IMR-90 (cell line): ENCODE data around the gene PCSK5. TPM values are rescaled to one million over a fixed set of nuclear protein-coding genes. Genes with fewer than 3 reads are reported as not detected.

Experiments
- ATAC-seq: fragments of 200-7000 bp; cut with Tn5 transposase; 2 replicates; pipeline ENCODE4 v1.9.1; 2020; ENCODE audit warnings: low read depth, mild to moderate bottlenecking, moderate library complexity
- BruUV-seq: library from RNA; stranded (reverse); fragments of 400-500 nt; replicated peaks from 2 replicates; lab custom pipeline; 2021; lab: Mats Ljungman, UMichigan
- CTCF ChIA-PET: fragments of 300-600 bp; formaldehyde crosslinking; extraction: SDS; loops from one replicate; lab custom pipeline; 2021; ENCODE audit warnings: antibody characterized with exemption; lab: Yijun Ruan, JAX
- POLR2A ChIA-PET: fragments of 300-600 bp; sonication (Branson Sonifier 250); formaldehyde crosslinking; loops from one replicate; lab custom pipeline; 2022; ENCODE audit warnings: antibody characterized with exemption; ENCODE audit not compliant: unreplicated experiment; lab: Charles Lee
- DNase-seq: peaks from one replicate; pipeline ENCODE4 v3.0.0; 2013
- H2AFZ ChIP-seq: replicated peaks from 2 replicates; pipeline ENCODE3; 2013; ENCODE audit warnings: low read length, mild to moderate bottlenecking; ENCODE audit not compliant: poor library complexity
- H2AK5ac ChIP-seq: 2 replicates; pipeline ENCODE4 v1.6.1; 2013; ENCODE audit warnings: low read depth, low read length, inconsistent platforms
- H2AK9ac ChIP-seq: replicated peaks from 2 replicates; pipeline ENCODE3; 2013; ENCODE audit warnings: mild to moderate bottlenecking, low read depth, low read length, moderate library complexity; ENCODE audit not compliant: poor library complexity
- H2BK120ac ChIP-seq: 2 replicates; pipeline ENCODE4 v1.6.1; 2013; ENCODE audit warnings: low read depth, low read length, inconsistent platforms
- H2BK15ac ChIP-seq: 3 replicates; pipeline ENCODE4 v1.6.1; 2013; ENCODE audit warnings: low read depth, low read length, inconsistent platforms
- H2BK20ac ChIP-seq: 2 replicates; pipeline ENCODE4 v1.6.1; 2013; ENCODE audit warnings: low read depth, mild to moderate bottlenecking, inconsistent platforms, low read length, moderate library complexity
- H2BK5ac ChIP-seq: 2 replicates; pipeline ENCODE4 v1.6.1; 2013; ENCODE audit warnings: mild to moderate bottlenecking, low read depth, low read length, inconsistent platforms; ENCODE audit not compliant: poor library complexity, severe bottlenecking
- H3K14ac ChIP-seq: replicated peaks from 2 replicates; pipeline ENCODE4 v1.6.1; 2013; ENCODE audit warnings: low read depth, low read length, inconsistent platforms
- H3K18ac ChIP-seq: 2 replicates; pipeline ENCODE4 v1.6.1; 2013; ENCODE audit warnings: low read depth, low read length, control low read depth
- H3K23ac ChIP-seq: 2 replicates; pipeline ENCODE4 v1.6.1; 2013; ENCODE audit warnings: low read depth, low read length, inconsistent platforms
- H3K27ac ChIP-seq: 2 replicates; pipeline ENCODE4 v1.5.1; 2013; ENCODE audit warnings: mild to moderate bottlenecking, control low read depth, low read length; ENCODE audit not compliant: insufficient read depth
- H3K27me3 ChIP-seq: 2 replicates; pipeline ENCODE4 v1.6.1; 2013; ENCODE audit warnings: low read length; ENCODE audit not compliant: control insufficient read depth, insufficient read depth
- H3K36me3 ChIP-seq: 2 replicates; pipeline ENCODE4 v1.6.1; 2013; ENCODE audit warnings: low read length, mixed read lengths; ENCODE audit not compliant: control insufficient read depth, insufficient read depth
- H3K4ac ChIP-seq: 2 replicates; pipeline ENCODE4 v1.6.1; 2013; ENCODE audit warnings: low read depth, low read length, inconsistent platforms
- H3K4me1 ChIP-seq: 2 replicates; pipeline ENCODE4 v1.6.1; 2013; ENCODE audit warnings: low read length, mixed read lengths; ENCODE audit not compliant: control insufficient read depth, insufficient read depth
- H3K4me2 ChIP-seq: 2 replicates; pipeline ENCODE4 v1.6.1; 2013; ENCODE audit warnings: low read depth, mild to moderate bottlenecking, control low read depth, low read length, moderate library complexity
- H3K4me3 ChIP-seq: 2 replicates; pipeline ENCODE4 v1.5.1; 2013; ENCODE audit warnings: low read depth, mild to moderate bottlenecking, control low read depth, low read length, moderate library complexity; ENCODE audit not compliant: insufficient read depth
- H3K56ac ChIP-seq: 2 replicates; pipeline ENCODE4 v1.6.1; 2013; ENCODE audit warnings: low read length, inconsistent platforms; ENCODE audit not compliant: insufficient read depth; ENCODE audit errors: extremely low read depth
- H3K79me1 ChIP-seq, 2 experiments: 2 replicates each; pipeline ENCODE4 v1.6.1; 2013; ENCODE audit warnings: low read length in 2 of 2, inconsistent platforms in 1 of 2, low read depth in 1 of 2
- H3K9ac ChIP-seq: 2 replicates; pipeline ENCODE4 v1.6.1; 2013; ENCODE audit warnings: low read depth, low read length, control low read depth
- H3K9me1 ChIP-seq: 2 replicates; pipeline ENCODE4 v1.6.1; 2013; ENCODE audit warnings: low read length, inconsistent platforms; ENCODE audit not compliant: insufficient read depth
- H3K9me3 ChIP-seq: 2 replicates; pipeline ENCODE4 v1.6.1; 2013; ENCODE audit warnings: low read length; ENCODE audit not compliant: control insufficient read depth, insufficient read depth
- H4K20me1 ChIP-seq: 2 replicates; pipeline ENCODE4 v1.6.1; 2013; ENCODE audit warnings: low read length, inconsistent platforms; ENCODE audit not compliant: insufficient read depth
- H4K5ac ChIP-seq: 2 replicates; pipeline ENCODE4 v1.6.1; 2013; ENCODE audit warnings: mild to moderate bottlenecking, low read depth, low read length, control low read depth
- H4K8ac ChIP-seq, 2 experiments: 2 replicates each; pipeline ENCODE4 v1.6.1; 2013; ENCODE audit warnings: low read depth in 2 of 2, low read length in 2 of 2, control low read depth in 1 of 2, inconsistent platforms in 1 of 2
- H4K91ac ChIP-seq: 2 replicates; pipeline ENCODE4 v1.6.1; 2013; ENCODE audit warnings: low read depth, low read length, inconsistent platforms; ENCODE audit not compliant: insufficient read depth
- BHLHE40 ChIP-seq: fragments of 150-350 bp; IDR thresholded peaks from 2 replicates; pipeline ENCODE4 v1.6.1; 2016; ENCODE audit warnings: mild to moderate bottlenecking, low read depth, low read length
- CEBPB ChIP-seq: IDR thresholded peaks from 2 replicates; pipeline ENCODE4 v1.6.1; 2012; ENCODE audit warnings: low read depth, low read length, improper control_type of control experiment
- CHD1 ChIP-seq: IDR thresholded peaks from 2 replicates; pipeline ENCODE4 v1.6.1; 2012; ENCODE audit warnings: low read depth, low read length, improper control_type of control experiment
- CTCF ChIP-seq: conservative IDR thresholded peaks from 2 replicates; pipeline ENCODE4 v1.5.1; 2012; ENCODE audit warnings: mild to moderate bottlenecking, low read depth, low read length, improper control_type of control experiment
- ELK1 ChIP-seq: fragments of 150-350 bp; IDR thresholded peaks from 2 replicates; pipeline ENCODE4 v1.6.1; 2016; ENCODE audit warnings: low read depth, mild to moderate bottlenecking, low read length, moderate library complexity, borderline replicate concordance
- FOS ChIP-seq: fragments of 150-350 bp; IDR thresholded peaks from 2 replicates; pipeline ENCODE4 v1.6.1; 2016; ENCODE audit warnings: low read depth, low read length
- MAFK ChIP-seq: IDR thresholded peaks from 2 replicates; pipeline ENCODE4 v1.6.1; 2012; ENCODE audit warnings: low read depth, low read length, improper control_type of control experiment
- MAZ ChIP-seq: IDR thresholded peaks from 2 replicates; pipeline ENCODE4 v1.6.1; 2012; ENCODE audit warnings: low read depth, mild to moderate bottlenecking, low read length, improper control_type of control experiment, moderate library complexity, borderline replicate concordance
- MXI1 ChIP-seq: IDR thresholded peaks from 2 replicates; pipeline ENCODE4 v1.6.1; 2012; ENCODE audit warnings: low read depth, mild to moderate bottlenecking, low read length, moderate library complexity, borderline replicate concordance
- NFE2L2 ChIP-seq: fragments of 150-350 bp; IDR thresholded peaks from 2 replicates; pipeline ENCODE4 v1.6.1; 2016; ENCODE audit warnings: low read depth, mild to moderate bottlenecking, low read length
- POLR2A ChIP-seq: IDR thresholded peaks from 2 replicates; pipeline ENCODE4 v1.6.1; 2012; ENCODE audit warnings: mild to moderate bottlenecking, low read depth, low read length
- RAD21 ChIP-seq: IDR thresholded peaks from 2 replicates; pipeline ENCODE4 v1.6.1; 2012; ENCODE audit warnings: low read length, improper control_type of control experiment
- RCOR1 ChIP-seq: IDR thresholded peaks from 2 replicates; pipeline ENCODE4 v1.6.1; 2012; ENCODE audit warnings: mild to moderate bottlenecking, low read length, improper control_type of control experiment; ENCODE audit not compliant: insufficient replicate concordance
- RFX5 ChIP-seq: IDR thresholded peaks from 2 replicates; pipeline ENCODE4 v1.8.0; 2012; ENCODE audit warnings: low read depth, mild to moderate bottlenecking, low read length, moderate library complexity
- SMC3 ChIP-seq: fragments of 150-350 bp; IDR thresholded peaks from 2 replicates; pipeline ENCODE4 v1.6.1; 2016; ENCODE audit warnings: low read depth, mild to moderate bottlenecking, antibody characterized with exemption, low read length, moderate library complexity
- USF2 ChIP-seq: fragments of 150-350 bp; IDR thresholded peaks from 2 replicates; pipeline ENCODE4 v1.6.1; 2017; ENCODE audit warnings: mild to moderate bottlenecking, antibody characterized with exemption, low read length, low read depth
- WGBS, 2 experiments: methylation state at CpG; one replicate each; pipeline versions ENCODE4 v1.1.5 to v1.1.7; 2013; ENCODE audit warnings: missing lambda C conversion rate in 2 of 2; ENCODE audit not compliant: insufficient read length in 1 of 2; ENCODE audit errors: extremely low coverage in 2 of 2; 5-methylcytosine and 5-hydroxymethylcytosine counted together
- dilution Hi-C: fragments of 300-500 bp; cut with HindIII; formaldehyde crosslinking; loops from one replicate; pipeline ENCODE4 v1.14.3; 2018; ENCODE audit warnings: low sequenced_read_pairs; ENCODE audit not compliant: unreplicated experiment
- in situ Hi-C: fragments of 300-500 bp; cut with MboI; formaldehyde crosslinking; loops from 3 replicates; pipeline ENCODE4 v1.14.3; 2019; ENCODE audit warnings: low sequenced_read_pairs, inconsistent platforms, mixed read lengths
- intact Hi-C: fragments of 100-400 bp; cut with micrococcal nuclease; formaldehyde crosslinking; loops from 2 replicates; pipeline ENCODE4 v1.10.0; 2022
- polyA plus RNA-seq, 3 experiments: library from polyadenylated mRNA; depleted of rRNA; stranded (reverse); fragments of >200 nt; gene quantifications; 2 replicates each; pipeline ENCODE4 v1.2.3, GENCODE V29; 2012; ENCODE audit warnings: low replicate concordance in 1 of 3
- total RNA-seq: library from RNA; depleted of rRNA; stranded (reverse); fragments of >200 nt; gene quantifications from 2 replicates; pipeline ENCODE4 v1.2.3, GENCODE V29; 2012

PCSK5 gene
- total and polyA plus RNA-seq, 2 of the 4 experiments (the other 2 are of a cell fraction), result 1.5 to 3.0 TPM

- H2BK5ac ChIP-seq, result no peak overlapping the region
- H4K20me1 ChIP-seq, result no peaks in the 10 kb centered on the region
- no peak for DNase-seq
- no peaks in the 10 kb centered on the region for H3K4me1 ChIP-seq
- H3K18ac ChIP-seq, result no peak overlapping the region
- no peaks in the 10 kb centered on the region for H3K9me3 ChIP-seq
- no peak overlapping the region for H3K27ac ChIP-seq
- H2BK15ac ChIP-seq, result no peak overlapping the region
- H3K9me1 ChIP-seq, result peaks cover 4% of the 10 kb centered on the region; the same call in 1 of the 2 replicates
- no peak overlapping the region for H4K5ac ChIP-seq
- H3K27me3 ChIP-seq, result no peaks in the 10 kb centered on the region
- H3K79me1 ChIP-seq, result no peaks in the 10 kb centered on the region
- WGBS, 2 experiments, result no CpG with 5 or more reads among the region's 4 CpGs
- H3K4ac ChIP-seq, result no peak overlapping the region
- H3K4me2 ChIP-seq, result no peak overlapping the region
- no peak overlapping the region for H3K9ac ChIP-seq
- TF ChIP-seq CEBPB, result no peak
- no peak for TF ChIP-seq BHLHE40
- TF ChIP-seq CTCF, result no peak
- TF ChIP-seq RFX5, result no peak
- no peak for TF ChIP-seq POLR2A
- no peak for TF ChIP-seq MAZ
- no peak for TF ChIP-seq USF2
- TF ChIP-seq RCOR1, result no peak
- no peak for TF ChIP-seq MAFK
- TF ChIP-seq CHD1, result no peak
- TF ChIP-seq NFE2L2, result no peak
- TF ChIP-seq FOS, result no peak
- no peak for TF ChIP-seq ELK1
- TF ChIP-seq SMC3, result no peak
- TF ChIP-seq RAD21, result no peak
- TF ChIP-seq MXI1, result no peak
- ChIA-PET POLR2A (no interaction called here), CTCF (no interaction called here)
- no peak overlapping the region for H2BK120ac ChIP-seq
- H2BK20ac ChIP-seq, result no peak overlapping the region
- in situ Hi-C loops (no loop called here), dilution Hi-C loops (no loop called here), intact Hi-C loops (no loop called here)
- no peak overlapping the region for H3K4me3 ChIP-seq
- BruUV-seq, result no TSS peak
- no peak overlapping the region for H3K14ac ChIP-seq
- H2AK9ac ChIP-seq, result no peak overlapping the region
- no peak overlapping the region for H4K91ac ChIP-seq
- no peak overlapping the region for H3K23ac ChIP-seq
- no peak for ATAC-seq
- no peak overlapping the region for H3K56ac ChIP-seq
- no peak overlapping the region for H4K8ac ChIP-seq
- no peak overlapping the region for H2AFZ ChIP-seq
- no peak overlapping the region for H2AK5ac ChIP-seq
- no peaks in the 10 kb centered on the region for H3K36me3 ChIP-seq
Measured at GRCh38 chr9:76314321-76314720, 423.8 kb downstream of the PCSK5 start.
